OCI-LY7 (cell line): ENCODE results near the gene STRADA. TPM values are rescaled to one million over a fixed set of nuclear protein-coding genes. Genes with fewer than 3 reads are reported as not detected.

ENCODE experiments used
- BruUV-seq: library from RNA; stranded (reverse); fragments of 400-500 nt; replicated peaks from 2 replicates; lab custom pipeline; 2021; lab: Mats Ljungman, UMichigan
- CTCF ChIA-PET: fragments of 300-600 bp; sonication (Branson Sonifier 250); formaldehyde crosslinking; loops from one replicate; lab custom pipeline; 2022; ENCODE audit warnings: antibody characterized with exemption; ENCODE audit not compliant: unreplicated experiment; lab: Charles Lee
- POLR2A ChIA-PET: fragments of 300-600 bp; sonication (Branson Sonifier 250); formaldehyde crosslinking; loops from one replicate; lab custom pipeline; 2022; ENCODE audit warnings: antibody characterized with exemption; lab: Charles Lee
- DNase-seq: peaks from one replicate; pipeline ENCODE4 v3.0.0-alpha.2; 2015; ENCODE audit warnings: low spot score
- H2AFZ ChIP-seq: fragments of 200-600 bp; sonication (generic), shearing (Covaris generic); 2 replicates; pipeline ENCODE4 v1.6.1; 2014; ENCODE audit warnings: mild to moderate bottlenecking, antibody characterized with exemption, low read length, moderate library complexity
- H3K27ac ChIP-seq: fragments of 200-600 bp; sonication (generic); 2 replicates; pipeline ENCODE4 v1.5.1; 2014; ENCODE audit warnings: mixed run types, low read depth, mild to moderate bottlenecking, moderate library complexity, low read length, inconsistent platforms; ENCODE audit not compliant: poor library complexity, severe bottlenecking
- H3K36me3 ChIP-seq: fragments of 200-600 bp; sonication (generic); 2 replicates; pipeline ENCODE4 v1.6.1; 2014; ENCODE audit warnings: mild to moderate bottlenecking, antibody characterized with exemption, low read length, moderate library complexity, mixed read lengths; ENCODE audit not compliant: insufficient read depth
- H3K4me1 ChIP-seq: fragments of 200-600 bp; sonication (generic); 2 replicates; pipeline ENCODE4 v1.5.1; 2014; ENCODE audit warnings: mild to moderate bottlenecking, low read length; ENCODE audit not compliant: insufficient read depth, poor library complexity, severe bottlenecking
- H3K4me2 ChIP-seq: fragments of 200-600 bp; sonication (generic); 2 replicates; pipeline ENCODE4 v1.6.1; 2014; ENCODE audit warnings: mild to moderate bottlenecking, low read length
- H3K4me3 ChIP-seq: fragments of 200-600 bp; sonication (generic); 2 replicates; pipeline ENCODE4 v1.5.1; 2014; ENCODE audit warnings: mild to moderate bottlenecking, low read depth, low read length; ENCODE audit not compliant: poor library complexity, severe bottlenecking
- H3K79me2 ChIP-seq: fragments of 200-600 bp; sonication (generic); 2 replicates; pipeline ENCODE4 v1.6.1; 2016; ENCODE audit warnings: low read depth, mild to moderate bottlenecking, low read length, moderate library complexity, mixed read lengths; ENCODE audit not compliant: insufficient read depth
- H3K9me2 ChIP-seq: fragments of 200-600 bp; sonication (generic); 2 replicates; pipeline ENCODE4 v1.6.1; 2016; ENCODE audit warnings: mild to moderate bottlenecking, low read length, mixed read lengths; ENCODE audit not compliant: insufficient read depth
- H3K9me3 ChIP-seq: fragments of 200-600 bp; sonication (generic); 2 replicates; pipeline ENCODE4 v1.6.1; 2014; ENCODE audit warnings: mild to moderate bottlenecking, mixed run types, low read length, mixed read lengths
- H4K20me1 ChIP-seq: fragments of 200-600 bp; sonication (generic); 2 replicates; pipeline ENCODE4 v1.6.1; 2014; ENCODE audit warnings: mild to moderate bottlenecking, antibody characterized with exemption, low read length, moderate library complexity, mixed read lengths; ENCODE audit not compliant: insufficient read depth
- CTCF ChIP-seq: fragments of 200-600 bp; sonication (generic); conservative IDR thresholded peaks from 2 replicates; pipeline ENCODE4 v1.5.1; 2014; ENCODE audit warnings: mild to moderate bottlenecking, antibody characterized with exemption, low read length, moderate library complexity, mixed read lengths
- EZH2phosphoT487 ChIP-seq: fragments of 200-600 bp; sonication (generic); IDR thresholded peaks from 2 replicates; pipeline ENCODE4 v1.6.1; 2018; ENCODE audit warnings: low read depth, borderline replicate concordance, mild to moderate bottlenecking, mixed run types, antibody characterized with exemption, low read length, moderate library complexity, mixed read lengths
- intact Hi-C: fragments of 100-400 bp; cut with micrococcal nuclease; formaldehyde crosslinking; loops from one replicate; pipeline ENCODE4 v1.10.0; 2022; ENCODE audit not compliant: unreplicated experiment
- total RNA-seq, 2 experiments: library from RNA; depleted of rRNA in 1 of 2; stranded (reverse); fragments of >200 nt in 1 of 2; shearing (Covaris generic) in 1 of 2; gene quantifications; 2 replicates each; pipeline ENCODE4 v1.2.3, GENCODE V29; 2014 to 2022

STRADA gene
- total RNA-seq, 2 experiments from 2014 or later = 31.9 to 68.0 TPM

GRCh38 chr17:63657786-63658185 lies 83.8 kb downstream of the STRADA start:
- H3K9me2 ChIP-seq = no peaks in the 10 kb centered on the region
- no peaks in the 10 kb centered on the region for H3K79me2 ChIP-seq
- H4K20me1 ChIP-seq = no peaks in the 10 kb centered on the region
- no peaks in the 10 kb centered on the region for H3K4me1 ChIP-seq
- no peak overlapping the region for H3K27ac ChIP-seq
- CTCF ChIA-PET = no interaction called here
- H3K36me3 ChIP-seq = peaks cover 21% of the 10 kb centered on the region; the same call in 1 of the 2 replicates
- POLR2A ChIA-PET = no interaction called here
- TF ChIP-seq EZH2phosphoT487 = no peak
- no peak for TF ChIP-seq CTCF
- H3K4me2 ChIP-seq = no peak overlapping the region
- no TSS peak for BruUV-seq
- H3K9me3 ChIP-seq = no peaks in the 10 kb centered on the region
- intact Hi-C loops = no loop called here
- H3K4me3 ChIP-seq = no peak overlapping the region
- H2AFZ ChIP-seq = no peak overlapping the region
- DNase-seq = no peak

DNA sequence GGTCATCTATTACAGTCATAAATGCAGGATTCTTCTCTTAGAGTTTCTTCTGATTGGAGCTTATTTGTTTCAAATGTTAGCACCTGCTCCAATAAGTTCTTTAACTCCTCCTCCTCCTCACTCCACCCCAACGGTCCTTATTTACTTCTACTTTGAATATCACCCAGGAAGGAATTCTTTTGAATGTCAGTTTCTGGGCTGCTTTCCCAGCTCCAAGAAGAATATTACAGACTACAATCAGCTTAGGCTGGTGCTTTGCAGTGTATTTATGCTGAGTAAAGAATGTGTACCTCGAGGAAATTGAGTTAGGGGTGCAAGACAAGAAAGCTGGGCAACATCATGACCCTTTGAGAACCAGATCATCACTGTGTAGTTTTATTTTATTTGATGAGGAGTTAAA lies 88.5 kb downstream of the STRADA start:
- no peak overlapping the region for H3K4me3 ChIP-seq
- BruUV-seq = no TSS peak
- no peaks in the 10 kb centered on the region for H3K79me2 ChIP-seq
- no peak overlapping the region for H3K4me2 ChIP-seq
- H4K20me1 ChIP-seq = no peaks in the 10 kb centered on the region
- peaks cover 24% of the 10 kb centered on the region for H3K36me3 ChIP-seq
- H3K27ac ChIP-seq = no peak overlapping the region
- CTCF ChIA-PET = no interaction called here
- no peaks in the 10 kb centered on the region for H3K4me1 ChIP-seq
- H3K9me2 ChIP-seq = no peaks in the 10 kb centered on the region
- intact Hi-C loops = no loop called here
- no peak for DNase-seq
- TF ChIP-seq EZH2phosphoT487 = no peak
- no peak for TF ChIP-seq CTCF
- no peak overlapping the region for H2AFZ ChIP-seq
- POLR2A ChIA-PET = interaction anchor here (0.7 to 2.0 kb wide), 2 partner anchors 13 to 997 kb away, joined by 3 to 8 read pairs; no protein-coding TSS in a partner anchor
- no peaks in the 10 kb centered on the region for H3K9me3 ChIP-seq

Other genes with a start within 250 kb of the STRADA start
- not detected in 2 replicates for gene KCNH6, start 218.4 kb downstream of the STRADA start, total RNA-seq (2014; rRNA removed; shearing (Covaris generic))
- gene KCNH6, start 218.4 kb downstream of the STRADA start, total RNA-seq (2022) = not detected in 2 replicates
- gene DCAF7, start 191.3 kb downstream of the STRADA start, total RNA-seq (2014; rRNA removed; shearing (Covaris generic)) = 35.4 and 46.4 TPM in 2 replicates
- gene DCAF7, start 191.3 kb downstream of the STRADA start, total RNA-seq (2022) = 121 and 133 TPM in 2 replicates
- 13.4 and 16.2 TPM in 2 replicates for gene TACO1, start 140.9 kb downstream of the STRADA start, total RNA-seq (2014; rRNA removed; shearing (Covaris generic))
- gene TACO1, start 140.9 kb downstream of the STRADA start, total RNA-seq (2022) = 26.0 and 28.8 TPM in 2 replicates
- gene MAP3K3, start 119.4 kb downstream of the STRADA start, total RNA-seq (2014; rRNA removed; shearing (Covaris generic)) = 16.5 and 26.0 TPM in 2 replicates
- gene MAP3K3, start 119.4 kb downstream of the STRADA start, total RNA-seq (2022) = 28.6 and 29.0 TPM in 2 replicates
- 406 and 428 TPM in 2 replicates for gene LIMD2, start 41.7 kb downstream of the STRADA start, total RNA-seq (2014; rRNA removed; shearing (Covaris generic))
- 286 and 306 TPM in 2 replicates for gene LIMD2, start 41.7 kb downstream of the STRADA start, total RNA-seq (2022)
- gene CCDC47, start 31.8 kb upstream of the STRADA start, total RNA-seq (2014; rRNA removed; shearing (Covaris generic)) = 27.5 and 37.6 TPM in 2 replicates
- 37.8 and 50.3 TPM in 2 replicates for gene CCDC47, start 31.8 kb upstream of the STRADA start, total RNA-seq (2022)
- gene DDX42, start 32.4 kb upstream of the STRADA start, total RNA-seq (2014; rRNA removed; shearing (Covaris generic)) = 74.1 and 85.1 TPM in 2 replicates
- 145 and 156 TPM in 2 replicates for gene DDX42, start 32.4 kb upstream of the STRADA start, total RNA-seq (2022)
- gene PSMC5, start 85.6 kb upstream of the STRADA start, total RNA-seq (2014; rRNA removed; shearing (Covaris generic)) = 32.6 and 42.7 TPM in 2 replicates
- gene PSMC5, start 85.6 kb upstream of the STRADA start, total RNA-seq (2022) = 80.0 and 105 TPM in 2 replicates
- 32.4 and 43.0 TPM in 2 replicates for gene FTSJ3, start 85.9 kb upstream of the STRADA start, total RNA-seq (2014; rRNA removed; shearing (Covaris generic))
- gene FTSJ3, start 85.9 kb upstream of the STRADA start, total RNA-seq (2022) = 38.2 and 49.0 TPM in 2 replicates
- gene SMARCD2, start 100.9 kb upstream of the STRADA start, total RNA-seq (2014; rRNA removed; shearing (Covaris generic)) = 112 and 120 TPM in 2 replicates
- 127 and 136 TPM in 2 replicates for gene SMARCD2, start 100.9 kb upstream of the STRADA start, total RNA-seq (2022)
- not detected in 2 replicates for gene CSH2, start 131.9 kb upstream of the STRADA start, total RNA-seq (2014; rRNA removed; shearing (Covaris generic))
- gene CSH2, start 131.9 kb upstream of the STRADA start, total RNA-seq (2022) = not detected in 2 replicates
- gene GH2, start 140.1 kb upstream of the STRADA start, total RNA-seq (2014; rRNA removed; shearing (Covaris generic)) = not detected in 2 replicates
- not detected in 2 replicates for gene GH2, start 140.1 kb upstream of the STRADA start, total RNA-seq (2022)
- not detected in 2 replicates for gene CSH1, start 154.8 kb upstream of the STRADA start, total RNA-seq (2014; rRNA removed; shearing (Covaris generic))
- gene CSH1, start 154.8 kb upstream of the STRADA start, total RNA-seq (2022) = not detected in 2 replicates
- not detected in 2 replicates for gene CSHL1, start 169.5 kb upstream of the STRADA start, total RNA-seq (2014; rRNA removed; shearing (Covaris generic))
- gene CSHL1, start 169.5 kb upstream of the STRADA start, total RNA-seq (2022) = not detected in 2 replicates
- gene GH1, start 177.0 kb upstream of the STRADA start, total RNA-seq (2014; rRNA removed; shearing (Covaris generic)) = 0.21 and 4.3 TPM in 2 replicates
- gene GH1, start 177.0 kb upstream of the STRADA start, total RNA-seq (2022) = 0.96 TPM in 1 of 2 replicates, not detected in the other
- gene CD79B, start 190.5 kb upstream of the STRADA start, total RNA-seq (2014; rRNA removed; shearing (Covaris generic)) = 743 and 751 TPM in 2 replicates
- gene CD79B, start 190.5 kb upstream of the STRADA start, total RNA-seq (2022) = 457 and 479 TPM in 2 replicates
- 3.0 and 6.4 TPM in 2 replicates for gene SCN4A, start 231.1 kb upstream of the STRADA start, total RNA-seq (2014; rRNA removed; shearing (Covaris generic))
- 9.0 and 11.9 TPM in 2 replicates for gene SCN4A, start 231.1 kb upstream of the STRADA start, total RNA-seq (2022)